Renal cortical epithelial cell (primary cell): ENCODE data around the gene BORA. TPM values are rescaled to one million over a fixed set of nuclear protein-coding genes. Genes with fewer than 3 reads are reported as not detected.
"Not testable (repeated sequence)": the region's sequence is repeated elsewhere in the genome, so short reads cannot be mapped to it uniquely, and the experiment has no call there.

Source experiments
- DNase-seq: peaks from one replicate; pipeline ENCODE4 v3.0.0-alpha.2; 2011; ENCODE audit warnings: low read depth
- total RNA-seq: library from RNA; depleted of rRNA; stranded (reverse); fragments of >200 nt; gene quantifications from 2 replicates; pipeline ENCODE4 v1.2.3, GENCODE V29; 2014

BORA gene
- 5.1 and 6.9 TPM in 2 replicates for total RNA-seq

- peak; percentile 95 for DNase-seq
Observed at GRCh38 chr13:72727417-72728289, at the start of gene BORA, which contains the start of gene MZT1. BORA (plus strand) TSS chr13:72727923; CDS start chr13:72728941, 1,018 bp downstream. MZT1 (minus strand) TSS chr13:72727629; CDS start chr13:72727602, 27 bp downstream.

GRCh38 chr13:72678312-72678711 is 49.4 kb upstream of the BORA start:
- DNase-seq, result no peak

- DNase-seq, result no peak
Observed at GRCh38 chr13:72680353-72680752, 47.4 kb upstream of the BORA start.

GRCh38 chr13:72686766-72687165 is 41.0 kb upstream of the BORA start:
- DNase-seq, result no peak

GRCh38 chr13:72689181-72689696 is 38.5 kb upstream of the BORA start:
- DNase-seq, result no peak

GRCh38 chr13:72692884-72693514 is 34.7 kb upstream of the BORA start:
- no peak for DNase-seq

- DNase-seq, result no peak
Observed at GRCh38 chr13:72693832-72694231, 33.9 kb upstream of the BORA start.

GRCh38 chr13:72694314-72694713 is 33.4 kb upstream of the BORA start:
- DNase-seq, result no peak

GRCh38 chr13:72696579-72696978 is 31.1 kb upstream of the BORA start:
- peak; percentile 25 for DNase-seq

- DNase-seq, result no peak
Observed at GRCh38 chr13:72698164-72698563, 29.6 kb upstream of the BORA start.

GRCh38 chr13:72700509-72700908 is 27.2 kb upstream of the BORA start:
- DNase-seq, result no peak

- DNase-seq, result peak; percentile 66
Observed at GRCh38 chr13:72716776-72717175, 10.9 kb upstream of the BORA start.

GRCh38 chr13:72726185-72726584 is 1.5 kb upstream of the BORA start:
- DNase-seq, result not testable (repeated sequence)

GRCh38 chr13:72726726-72727416 is 852 bp upstream of the BORA start:
- DNase-seq, result no peak

GRCh38 chr13:72728290-72728605 is 525 bp downstream of the BORA start:
- no peak for DNase-seq

GRCh38 chr13:72737033-72737432 is 9.3 kb downstream of the BORA start:
- peak; percentile 34 for DNase-seq

- DNase-seq, result no peak
Observed at GRCh38 chr13:72740015-72740414, 12.3 kb downstream of the BORA start.

- DNase-seq, result no peak
Observed at GRCh38 chr13:72745260-72745659, 17.5 kb downstream of the BORA start.

GRCh38 chr13:72751220-72751619 is 23.5 kb downstream of the BORA start:
- no peak for DNase-seq

GRCh38 chr13:72754111-72754510 is 26.4 kb downstream of the BORA start:
- no peak for DNase-seq

GRCh38 chr13:72757792-72758535 is 30.2 kb downstream of the BORA start:
- DNase-seq, result no peak

- DNase-seq, result no peak
Observed at GRCh38 chr13:72760189-72760588, 32.5 kb downstream of the BORA start.
